CD4-positive, alpha-beta T cell treated with Interleukin-15 for 4 hours (primary cell): ENCODE measurements around the gene KIAA0753.
"Not testable (repeated sequence)": the region's sequence is repeated elsewhere in the genome, so short reads cannot be mapped to it uniquely, and the experiment has no call there.

Source experiments
- DNase-seq: peaks from one replicate; pipeline ENCODE4 v3.0.0-alpha.2; 2020; ENCODE audit warnings: low spot score

The KIAA0753 gene

DNA sequence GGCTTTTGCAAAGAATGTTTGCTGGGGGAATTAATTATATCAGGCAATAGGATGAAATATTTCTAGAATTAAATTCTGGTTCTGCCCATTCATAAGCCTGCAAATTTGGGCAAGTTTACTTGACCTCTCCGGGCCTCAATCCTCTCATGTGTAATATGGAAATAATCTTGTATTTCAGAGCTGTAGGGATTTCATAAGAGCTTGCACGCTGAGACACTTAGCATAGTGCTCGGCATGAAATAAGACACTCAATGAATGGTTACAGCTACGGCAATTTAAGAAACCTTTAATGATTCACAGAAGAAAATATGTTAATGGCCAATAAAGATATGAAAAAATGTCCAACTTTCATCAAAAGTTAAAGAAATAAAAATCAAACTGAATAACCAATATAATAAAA lies 43.6 kb downstream of the KIAA0753 start:
- DNase-seq = no peak

DNA sequence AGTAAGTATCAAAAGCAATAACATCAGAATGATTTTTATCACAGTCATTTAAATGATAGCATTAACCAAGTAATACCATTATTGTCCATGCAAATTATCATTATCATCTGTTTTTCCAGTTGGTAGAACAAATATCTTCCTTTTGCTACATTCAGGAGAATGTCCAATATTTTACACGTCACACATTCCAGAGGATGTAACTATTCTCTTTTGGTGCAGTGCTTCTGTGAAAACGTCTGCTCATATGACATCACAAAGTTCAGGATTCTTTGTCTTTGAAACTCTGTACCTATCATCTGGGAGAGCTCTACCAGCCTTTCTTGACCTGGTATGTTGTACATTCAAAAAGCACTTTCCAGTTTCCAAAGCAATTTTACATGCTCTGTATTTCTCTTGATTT lies 44.0 kb downstream of the KIAA0753 start:
- DNase-seq = no peak

DNA sequence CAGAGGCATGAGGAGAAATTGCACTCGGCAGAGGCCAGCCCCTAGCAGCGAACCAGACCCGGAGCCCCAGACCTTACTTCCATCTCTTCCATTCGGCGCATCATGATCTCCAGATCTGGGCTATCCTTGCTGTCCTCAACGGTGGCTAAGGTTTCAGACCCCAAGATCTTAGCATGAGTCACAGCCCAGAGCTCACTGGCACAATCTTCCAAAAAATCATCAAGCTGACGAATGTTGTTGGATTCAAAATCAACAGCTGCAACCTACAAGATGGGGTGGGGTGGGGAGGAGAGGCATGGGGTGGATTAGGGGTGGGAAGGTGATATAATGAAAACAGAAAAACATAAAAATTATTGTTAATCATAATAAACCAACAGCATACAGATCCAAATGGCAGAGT lies 44.4 kb downstream of the KIAA0753 start:
- no peak for DNase-seq

DNA sequence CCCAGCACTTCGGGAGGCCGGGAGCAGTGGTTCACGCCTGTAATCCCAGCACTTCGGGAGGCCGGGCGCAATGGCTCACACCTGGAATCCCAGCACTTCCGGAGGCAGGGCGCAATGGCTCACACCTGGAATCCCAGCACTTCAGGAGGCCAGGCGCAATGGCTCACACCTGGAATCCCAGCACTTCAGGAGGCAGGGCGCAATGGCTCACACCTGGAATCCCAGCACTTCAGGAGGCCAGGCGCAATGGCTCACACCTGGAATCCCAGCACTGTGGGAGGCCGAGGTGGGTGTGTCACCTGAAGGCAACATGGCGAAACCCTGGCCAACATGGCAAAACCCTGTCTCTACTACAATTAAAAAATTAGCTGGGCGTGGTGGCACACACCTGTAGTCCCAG lies 47.1 kb downstream of the KIAA0753 start:
- DNase-seq = not testable (repeated sequence)

- DNase-seq = no peak
Measured at GRCh38 chr17:6592173-6592572, 48.3 kb downstream of the KIAA0753 start.

- DNase-seq = no peak
Measured at GRCh38 chr17:6591599-6592158, 48.8 kb downstream of the KIAA0753 start.

DNA sequence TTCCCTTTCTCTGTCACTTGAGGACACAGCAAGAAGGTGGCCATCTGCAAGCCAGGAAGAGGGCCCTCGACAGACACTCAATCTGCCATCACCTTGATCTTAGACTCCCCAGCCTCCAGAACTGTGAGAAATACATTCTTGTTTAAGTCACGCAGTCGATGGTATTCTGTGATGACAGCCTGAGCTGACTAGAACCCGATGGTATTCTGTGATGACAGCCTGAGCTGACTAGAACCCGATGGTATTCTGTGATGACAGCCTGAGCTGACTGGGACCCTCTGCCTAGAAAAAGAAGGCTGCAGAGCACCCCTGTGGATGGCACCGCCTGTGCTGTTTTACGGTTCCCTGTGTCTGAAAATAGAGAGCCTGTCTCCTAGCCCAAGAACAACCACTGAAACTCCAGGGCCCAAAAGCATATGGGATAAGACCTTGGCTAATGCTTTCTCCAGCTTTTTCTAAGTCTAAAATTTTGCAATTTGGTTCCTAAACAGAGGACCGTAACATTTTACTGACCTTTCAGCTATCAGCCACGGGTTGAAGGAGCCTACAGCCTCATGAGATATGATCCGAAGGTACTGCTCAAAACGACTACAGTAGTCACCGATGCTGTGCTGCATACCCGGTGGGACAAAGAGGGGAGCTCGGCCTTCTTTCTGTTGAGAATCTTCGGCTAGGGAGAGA lies 51.1 kb downstream of the KIAA0753 start:
- no peak for DNase-seq

GRCh38 chr17:6588165-6588564 lies 52.3 kb downstream of the KIAA0753 start:
- no peak for DNase-seq

- no peak for DNase-seq
Measured at GRCh38 chr17:6587310-6587709, 53.2 kb downstream of the KIAA0753 start.

DNA sequence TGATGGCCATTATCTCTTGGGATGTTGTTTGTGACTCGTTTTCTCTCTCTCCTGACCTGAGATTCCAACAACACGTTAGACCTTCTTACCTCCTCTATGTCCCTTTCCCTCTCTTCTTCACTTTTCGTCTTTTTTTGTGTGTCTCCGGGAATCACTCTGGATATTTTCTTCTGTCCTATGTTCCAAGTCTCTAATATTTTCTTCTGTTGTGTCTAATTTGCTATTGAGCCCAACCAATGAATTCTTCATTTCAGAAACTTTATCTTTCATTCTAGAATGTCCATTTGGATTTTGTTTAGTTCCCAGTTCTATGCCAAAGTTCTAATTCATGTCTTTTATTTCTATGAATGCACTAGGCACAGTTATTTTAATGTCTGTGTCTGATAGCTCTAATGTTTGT lies 57.1 kb downstream of the KIAA0753 start:
- no peak for DNase-seq

DNA sequence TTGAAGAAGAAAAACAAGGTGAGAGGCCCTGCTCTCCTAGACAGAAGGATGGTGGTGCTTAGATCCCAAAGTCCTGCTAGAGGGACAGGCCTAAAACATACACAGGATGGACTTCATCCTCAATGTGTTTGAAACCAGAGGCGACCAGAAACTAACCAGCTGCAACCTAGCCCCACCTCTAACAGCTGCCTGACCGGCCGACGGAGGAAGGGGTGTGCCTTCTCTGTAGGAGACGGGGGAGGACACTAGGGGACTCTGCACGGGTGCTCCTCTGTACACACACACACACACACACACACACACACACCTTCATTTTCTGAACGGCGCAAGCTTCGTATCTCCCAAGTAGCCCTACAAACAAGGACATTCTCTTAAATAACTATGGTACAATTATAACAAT lies 59.9 kb downstream of the KIAA0753 start:
- DNase-seq = no peak

GRCh38 chr17:6578491-6578890 lies 62.0 kb downstream of the KIAA0753 start:
- DNase-seq = no peak

- DNase-seq = no peak
Measured at GRCh38 chr17:6577686-6578263, 62.7 kb downstream of the KIAA0753 start.

- DNase-seq = no peak
Measured at GRCh38 chr17:6576038-6576785, 64.3 kb downstream of the KIAA0753 start.

DNA sequence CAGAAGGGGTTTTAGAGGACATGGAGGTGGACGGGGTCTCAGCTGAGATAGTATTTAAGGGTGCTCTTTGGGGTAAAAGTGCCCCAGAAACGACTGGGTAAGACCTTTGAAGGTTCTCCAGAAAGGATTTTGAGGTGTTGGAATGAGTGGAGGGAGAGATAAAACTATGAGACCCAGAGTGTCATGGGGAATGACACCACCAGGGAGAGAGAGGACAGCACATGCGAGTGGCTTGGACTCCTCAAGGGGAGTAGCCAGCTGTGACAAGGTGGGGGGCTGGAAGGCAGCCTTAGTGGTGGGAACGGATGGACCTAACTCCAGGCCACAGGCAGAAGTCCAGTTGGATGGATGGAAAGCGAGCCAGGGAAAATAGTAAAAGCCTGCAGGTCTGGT lies 64.9 kb downstream of the KIAA0753 start:
- DNase-seq = no peak

- DNase-seq = peak; percentile 13
Measured at GRCh38 chr17:6574687-6575595, 65.6 kb downstream of the KIAA0753 start.

DNA sequence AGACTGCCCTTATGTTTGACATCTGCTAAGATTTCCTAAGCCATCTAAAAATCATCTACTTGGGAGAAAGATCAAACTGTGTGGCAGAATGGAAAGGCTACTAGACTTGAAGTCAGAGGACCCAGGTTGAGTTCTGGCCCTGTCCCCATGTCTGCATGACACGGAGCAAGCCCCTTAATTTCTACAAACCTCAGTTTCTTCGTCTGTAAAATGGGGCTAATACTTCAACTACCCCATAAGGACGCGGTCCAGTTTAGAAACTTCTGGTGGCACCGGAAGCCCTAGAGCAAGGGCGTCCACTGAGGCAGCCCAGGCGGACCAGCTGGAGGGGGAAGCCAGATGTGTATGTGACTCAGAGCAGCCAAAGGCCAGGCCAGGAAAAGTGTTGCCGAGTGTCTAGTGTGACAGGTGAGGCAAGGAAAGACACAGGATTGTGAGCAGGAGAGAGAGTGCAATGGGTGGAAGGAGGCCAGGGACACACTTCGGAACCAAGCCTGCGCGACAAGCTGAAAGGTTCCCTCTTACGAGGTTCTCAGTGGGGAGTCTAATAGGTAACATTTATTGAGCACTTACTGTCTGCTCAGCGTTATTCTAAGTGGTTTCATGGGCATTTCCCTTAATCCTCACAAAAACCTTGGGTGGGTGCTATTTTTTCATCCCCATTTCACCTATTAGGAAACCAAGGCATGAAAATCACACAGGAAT lies 66.4 kb downstream of the KIAA0753 start:
- no peak for DNase-seq

GRCh38 chr17:6573495-6573894 lies 67.0 kb downstream of the KIAA0753 start:
- DNase-seq = not testable (repeated sequence)

DNA sequence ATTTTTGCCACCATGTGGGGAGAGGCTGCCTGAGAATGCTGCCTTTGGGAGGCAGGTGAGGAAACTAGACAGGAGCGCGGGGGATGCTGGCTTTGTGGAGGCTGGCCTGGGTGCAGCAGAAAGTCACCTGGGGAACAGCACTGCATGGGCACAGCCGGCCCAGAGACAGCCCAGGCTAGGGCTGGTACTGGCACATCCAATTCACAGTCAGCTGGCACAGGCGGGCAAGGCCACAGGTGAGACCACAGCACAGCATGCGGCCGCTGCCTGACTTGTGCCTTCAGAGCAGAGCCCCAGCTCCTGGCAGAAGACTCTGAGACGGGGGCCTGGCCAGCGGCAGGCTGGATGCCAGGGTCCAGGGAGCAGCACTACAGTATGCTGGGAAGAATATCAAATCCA lies 67.5 kb downstream of the KIAA0753 start:
- no peak for DNase-seq

GRCh38 chr17:6571452-6571781 lies 69.1 kb downstream of the KIAA0753 start:
- no peak for DNase-seq

- DNase-seq = no peak
Measured at GRCh38 chr17:6570731-6571451, 69.6 kb downstream of the KIAA0753 start.
